Transverse colon (tissue), 3 donors: ENCODE results near the gene RPE65.

Experiments
- POLR2A ChIP-seq: fragments of 450-650 bp; IDR thresholded peaks from one replicate; pipeline ENCODE4 v1.6.1; 2016; ENCODE audit warnings: antibody characterized with exemption, mild to moderate bottlenecking, moderate library complexity
- POLR2AphosphoS5 ChIP-seq, 3 donors: sonication (generic); formaldehyde crosslinking; IDR thresholded peaks; one replicate each; pipeline ENCODE4 v1.6.1; 2016; ENCODE audit warnings: antibody characterized with exemption in 3 of 3

DNA sequence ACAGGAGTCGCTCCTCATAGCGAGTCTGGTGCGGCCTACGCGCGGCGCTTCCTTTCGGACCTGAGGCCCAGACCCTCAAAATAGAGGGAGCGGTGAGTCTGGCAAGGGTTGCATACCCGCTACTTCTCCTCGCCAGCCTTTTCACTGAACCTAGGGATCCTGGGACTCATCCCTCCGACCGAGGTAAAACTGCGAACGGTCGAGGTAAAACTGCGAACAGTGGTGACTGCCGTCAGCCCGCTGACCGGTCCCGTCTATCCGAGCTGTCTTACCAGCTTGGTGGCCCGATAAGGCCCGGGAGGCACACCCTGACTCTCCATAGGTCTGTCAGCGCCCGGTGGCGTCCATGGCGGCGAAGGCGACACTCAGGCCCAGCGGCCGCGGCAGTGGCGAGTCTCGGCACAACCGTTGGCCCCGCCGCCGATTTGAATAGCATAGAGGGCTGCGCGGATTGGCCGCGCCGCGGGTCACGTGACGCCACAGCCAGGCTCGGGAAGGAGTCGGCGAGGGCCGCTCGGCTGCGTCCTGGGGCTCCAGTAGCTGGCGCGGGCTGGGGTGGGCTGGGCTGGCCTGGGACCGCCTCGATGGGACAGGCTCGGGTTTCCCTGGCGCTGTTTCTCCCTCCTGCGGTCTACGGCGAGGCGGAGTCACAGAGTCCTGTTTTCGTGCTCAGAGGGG lies 47.1 kb upstream of the RPE65 start, which contains the start of gene DEPDC1:
- TF ChIP-seq POLR2AphosphoS5 (IDR thresholded peaks at IDR 0.05) (peak in 1 of 3 donors; percentile 18), POLR2A (no peak)
